ENCODE measurements around the gene WWOX. TPM values are rescaled to one million over a fixed set of nuclear protein-coding genes. Genes with fewer than 3 reads are reported as not detected.

The WWOX gene
- total and polyA plus RNA-seq, 4 experiments from 2014 or later = 10.4 to 23.1 (median 17.5) TPM

GRCh38 chr16:78224342-78224741 lies 124.9 kb downstream of the WWOX start:
- H3K4me3 ChIP-seq (ENCODE audit: low read length in 2 of 2) = no peak overlapping the region
- no peak overlapping the region for H3K27ac Mint-ChIP-seq

GRCh38 chr16:78225919-78226318 lies 126.5 kb downstream of the WWOX start:
- intact Hi-C loops (cut with micrococcal nuclease) = no loop called here
- Histone ChIP-seq H3K27me3 (ENCODE audit: insufficient read depth, low read length) (no peaks in the 10 kb centered on the region), H3K27ac (ENCODE audit: low read depth, low read length) (no peak overlapping the region), H3K4me1 (ENCODE audit: insufficient read depth, low read length) (no peaks in the 10 kb centered on the region), H3K4me3 (ENCODE audit: low read length in 2 of 2) (no peak overlapping the region), H3K36me3 (ENCODE audit: insufficient read depth, low read length) (no peaks in the 10 kb centered on the region), H3K9me3 (ENCODE audit: control insufficient read depth in 1 of 2, low read length in 2 of 2) (no peaks in the 10 kb centered on the region)
- ChIA-PET POLR2A (ENCODE audit: partially characterized antibody) (no interaction called here), CTCF (ENCODE audit: partially characterized antibody) (no interaction called here)
- H3K4me1 Mint-ChIP-seq = no peaks in the 10 kb centered on the region
- no peaks in the 10 kb centered on the region for H3K36me3 Mint-ChIP-seq
- H3K27me3 Mint-ChIP-seq = no peaks in the 10 kb centered on the region
- no peak overlapping the region for H3K27ac Mint-ChIP-seq
- no peak overlapping the region for H3K4me3 Mint-ChIP-seq
- DNase-seq = no peak
- no peaks in the 10 kb centered on the region for H3K9me3 Mint-ChIP-seq

More at GRCh38 chr16:78224342-78224741, 124.9 kb downstream of the WWOX start:
- Histone ChIP-seq H3K4me1 (ENCODE audit: insufficient read depth, low read length) (no peaks in the 10 kb centered on the region), H3K36me3 (ENCODE audit: insufficient read depth, low read length) (no peaks in the 10 kb centered on the region), H3K9me3 (ENCODE audit: control insufficient read depth in 1 of 2, low read length in 2 of 2) (no peaks in the 10 kb centered on the region), H3K27ac (ENCODE audit: low read depth, low read length) (no peak overlapping the region), H3K27me3 (ENCODE audit: insufficient read depth, low read length) (no peaks in the 10 kb centered on the region)
- H3K9me3 Mint-ChIP-seq = no peaks in the 10 kb centered on the region
- CTCF ChIA-PET (ENCODE audit: partially characterized antibody) = no interaction called here
- H3K27me3 Mint-ChIP-seq = no peaks in the 10 kb centered on the region
- POLR2A ChIA-PET (ENCODE audit: partially characterized antibody) = no interaction called here
- no peaks in the 10 kb centered on the region for H3K4me1 Mint-ChIP-seq
- no peaks in the 10 kb centered on the region for H3K36me3 Mint-ChIP-seq
- no peak overlapping the region for H3K4me3 Mint-ChIP-seq
- DNase-seq = no peak
- intact Hi-C loops (cut with micrococcal nuclease) = no loop called here

- no peaks in the 10 kb centered on the region for H3K27me3 ChIP-seq (ENCODE audit: insufficient read depth, low read length)
- H3K4me3 Mint-ChIP-seq = no peak overlapping the region
- no peaks in the 10 kb centered on the region for H3K4me1 ChIP-seq (ENCODE audit: insufficient read depth, low read length)
- H3K9me3 ChIP-seq (ENCODE audit: control insufficient read depth in 1 of 2, low read length in 2 of 2) = no peaks in the 10 kb centered on the region
- H3K27ac ChIP-seq (ENCODE audit: low read depth, low read length) = no peak overlapping the region
- ChIA-PET CTCF (ENCODE audit: partially characterized antibody) (no interaction called here), POLR2A (ENCODE audit: partially characterized antibody) (no interaction called here)
- H3K36me3 Mint-ChIP-seq = no peaks in the 10 kb centered on the region
- no peaks in the 10 kb centered on the region for H3K27me3 Mint-ChIP-seq
- no peak for DNase-seq
- no peak overlapping the region for H3K4me3 ChIP-seq (ENCODE audit: low read length in 2 of 2)
- no peaks in the 10 kb centered on the region for H3K4me1 Mint-ChIP-seq
- no peaks in the 10 kb centered on the region for H3K36me3 ChIP-seq (ENCODE audit: insufficient read depth, low read length)
- no peaks in the 10 kb centered on the region for H3K9me3 Mint-ChIP-seq
- no peak overlapping the region for H3K27ac Mint-ChIP-seq
- intact Hi-C loops (cut with micrococcal nuclease) = no loop called here
Observed at GRCh38 chr16:78227855-78228254, 128.4 kb downstream of the WWOX start.

GRCh38 chr16:78228704-78229103 lies 129.2 kb downstream of the WWOX start:
- Mint-ChIP-seq H3K27me3 (no peaks in the 10 kb centered on the region), H3K27ac (no peak overlapping the region), H3K9me3 (no peaks in the 10 kb centered on the region), H3K4me1 (no peaks in the 10 kb centered on the region), H3K36me3 (no peaks in the 10 kb centered on the region), H3K4me3 (no peak overlapping the region)
- Histone ChIP-seq H3K4me3 (ENCODE audit: low read length in 2 of 2) (no peak overlapping the region), H3K9me3 (ENCODE audit: control insufficient read depth in 1 of 2, low read length in 2 of 2) (no peaks in the 10 kb centered on the region), H3K27me3 (ENCODE audit: insufficient read depth, low read length) (no peaks in the 10 kb centered on the region), H3K4me1 (ENCODE audit: insufficient read depth, low read length) (no peaks in the 10 kb centered on the region), H3K27ac (ENCODE audit: low read depth, low read length) (no peak overlapping the region), H3K36me3 (ENCODE audit: insufficient read depth, low read length) (no peaks in the 10 kb centered on the region)
- CTCF ChIA-PET (ENCODE audit: partially characterized antibody) = interaction anchor here (0.7 kb wide), 1 partner anchor 1798 kb away, joined by 3 read pairs; no protein-coding TSS in a partner anchor
- DNase-seq = no peak
- intact Hi-C loops (cut with micrococcal nuclease) = no loop called here
- POLR2A ChIA-PET (ENCODE audit: partially characterized antibody) = no interaction called here

- H3K4me1 Mint-ChIP-seq = peaks cover 0 to 2% (median under 1%) of the 10 kb centered on the region in 4 donors
- intact Hi-C loops (cut with micrococcal nuclease) = no loop called here
- no peaks in the 10 kb centered on the region for H3K36me3 Mint-ChIP-seq
Observed at GRCh38 chr16:78230832-78231231, 131.4 kb downstream of the WWOX start.

GRCh38 chr16:78235168-78235800 lies 135.8 kb downstream of the WWOX start:
- POLR2A ChIA-PET (ENCODE audit: partially characterized antibody) = no interaction called here
- H3K9me3 Mint-ChIP-seq = no peaks in the 10 kb centered on the region
- Histone ChIP-seq H3K27ac (ENCODE audit: low read depth, low read length) (no peak overlapping the region), H3K27me3 (ENCODE audit: insufficient read depth, low read length) (no peaks in the 10 kb centered on the region), H3K4me3 (ENCODE audit: low read length in 2 of 2) (no peak overlapping the region), H3K9me3 (ENCODE audit: control insufficient read depth in 1 of 2, low read length in 2 of 2) (no peaks in the 10 kb centered on the region), H3K4me1 (ENCODE audit: insufficient read depth, low read length) (no peaks in the 10 kb centered on the region), H3K36me3 (ENCODE audit: insufficient read depth, low read length) (no peaks in the 10 kb centered on the region)
- H3K27ac Mint-ChIP-seq = peak overlapping the region in 2 of 7 donors; percentile 8 to 37
- H3K27me3 Mint-ChIP-seq = no peaks in the 10 kb centered on the region
- CTCF ChIA-PET (ENCODE audit: partially characterized antibody) = interaction anchor here (0.7 to 1.4 kb wide), 4 partner anchors 15 to 110 kb away, joined by 3 to 6 read pairs (median 4); no protein-coding TSS in a partner anchor
- no peak overlapping the region for H3K4me3 Mint-ChIP-seq
- intact Hi-C loops (cut with micrococcal nuclease) = loop anchor here (1.0 kb wide), 1 partner anchor 113 kb away; no protein-coding TSS in a partner anchor
- peaks cover 0 to 3% (median under 1%) of the 10 kb centered on the region in 4 donors for H3K4me1 Mint-ChIP-seq
- DNase-seq = peak in 4 of 5 donors; percentile 41 to 55 (median 48)
- H3K36me3 Mint-ChIP-seq = no peaks in the 10 kb centered on the region

More at GRCh38 chr16:78230832-78231231, 131.4 kb downstream of the WWOX start:
- H3K27ac Mint-ChIP-seq = no peak overlapping the region
- H3K9me3 ChIP-seq (ENCODE audit: control insufficient read depth in 1 of 2, low read length in 2 of 2) = no peaks in the 10 kb centered on the region
- no peaks in the 10 kb centered on the region for H3K36me3 ChIP-seq (ENCODE audit: insufficient read depth, low read length)
- ChIA-PET CTCF (ENCODE audit: partially characterized antibody) (no interaction called here), POLR2A (ENCODE audit: partially characterized antibody) (no interaction called here)
- H3K27ac ChIP-seq (ENCODE audit: low read depth, low read length) = no peak overlapping the region
- no peaks in the 10 kb centered on the region for H3K4me1 ChIP-seq (ENCODE audit: insufficient read depth, low read length)
- DNase-seq = no peak
- no peaks in the 10 kb centered on the region for H3K27me3 ChIP-seq (ENCODE audit: insufficient read depth, low read length)
- H3K4me3 Mint-ChIP-seq = no peak overlapping the region
- H3K27me3 Mint-ChIP-seq = no peaks in the 10 kb centered on the region
- H3K9me3 Mint-ChIP-seq = no peaks in the 10 kb centered on the region
- no peak overlapping the region for H3K4me3 ChIP-seq (ENCODE audit: low read length in 2 of 2)

- Mint-ChIP-seq H3K4me3 (no peak overlapping the region), H3K36me3 (peaks cover 0 to 5% of the 10 kb centered on the region in 2 donors), H3K27me3 (no peaks in the 10 kb centered on the region), H3K27ac (no peak overlapping the region), H3K4me1 (peaks cover 0 to 3% (median under 1%) of the 10 kb centered on the region in 4 donors), H3K9me3 (no peaks in the 10 kb centered on the region)
- ChIA-PET CTCF (ENCODE audit: partially characterized antibody) (interaction anchor here (0.6 to 1.8 kb wide), 2 partner anchors 15 to 115 kb away, joined by 3 to 4 read pairs; no protein-coding TSS in a partner anchor), POLR2A (ENCODE audit: partially characterized antibody) (no interaction called here)
- H3K27me3 ChIP-seq (ENCODE audit: insufficient read depth, low read length) = no peaks in the 10 kb centered on the region
- no peak overlapping the region for H3K27ac ChIP-seq (ENCODE audit: low read depth, low read length)
- no peaks in the 10 kb centered on the region for H3K36me3 ChIP-seq (ENCODE audit: insufficient read depth, low read length)
- H3K4me3 ChIP-seq (ENCODE audit: low read length in 2 of 2) = no peak overlapping the region
- DNase-seq = no peak
- no peaks in the 10 kb centered on the region for H3K9me3 ChIP-seq (ENCODE audit: control insufficient read depth in 1 of 2, low read length in 2 of 2)
- H3K4me1 ChIP-seq (ENCODE audit: insufficient read depth, low read length) = no peaks in the 10 kb centered on the region
- intact Hi-C loops (cut with micrococcal nuclease) = loop anchor here (1.0 kb wide), 1 partner anchor 114 kb away; no protein-coding TSS in a partner anchor
Observed at GRCh38 chr16:78235876-78236275, 136.4 kb downstream of the WWOX start.
